Measurements from ENCODE around the gene RAB20. TPM values are rescaled to one million over a fixed set of nuclear protein-coding genes. Genes with fewer than 3 reads are reported as not detected.

Gene RAB20
- total and polyA plus RNA-seq, 2 of the 8 experiments (the other 6 are each of a cell fraction or from before 2014, with no cell fraction given): 14.8 to 27.9 TPM

- TF ChIP-seq JUND (IDR thresholded peaks at IDR 0.05; ENCODE audit: low read length) (no peak), KDM1A (IDR thresholded peaks at IDR 0.05; ENCODE audit: borderline replicate concordance, low read length) (no peak), TAF7 (optimal IDR thresholded peaks at IDR 0.05; ENCODE audit: borderline replicate concordance, low read depth, low read length) (no peak), JUN (IDR thresholded peaks at IDR 0.05; ENCODE audit: low read depth, low read length) (no peak), SRF (IDR thresholded peaks at IDR 0.05; ENCODE audit: low read depth, low read length) (no peak)
Observed at GRCh38 chr13:110524541-110525257, 36.8 kb downstream of the RAB20 start (continued).
